Endothelial cell of umbilical vein (primary cell): ENCODE data around the gene MCF2L. TPM values are rescaled to one million over a fixed set of nuclear protein-coding genes. Genes with fewer than 3 reads are reported as not detected.

Experiments
- BruUV-seq: library from RNA; stranded (reverse); fragments of 400-500 nt; replicated peaks from 2 replicates; lab custom pipeline; 2021; lab: Mats Ljungman, UMichigan
- CTCF ChIA-PET: fragments of 300-600, 350-600 bp; sonication (Branson Sonifier 250); formaldehyde crosslinking; loops from one replicate; lab custom pipeline; 2021; ENCODE audit warnings: antibody characterized with exemption, inconsistent platforms; lab: Charles Lee
- POLR2A ChIA-PET: fragments of 300-600, 350-600 bp; sonication (Branson Sonifier 250); formaldehyde crosslinking; loops from one replicate; lab custom pipeline; 2021; ENCODE audit warnings: antibody characterized with exemption, inconsistent platforms; lab: Charles Lee
- DNase-seq: peaks from one replicate; pipeline ENCODE4 v3.0.0-alpha.2; 2011; ENCODE audit warnings: low read depth, low spot score
- FAIRE-seq: peaks from 2 replicates; lab custom pipeline; 2011; peaks lifted over from hg19 to GRCh38; lab: Jason Lieb, UNC
- H2AFZ ChIP-seq: 2 replicates; pipeline ENCODE4 v1.6.0; 2012; ENCODE audit warnings: low read depth, low read length, control low read depth, inconsistent platforms
- H3K27ac ChIP-seq: 2 replicates; pipeline ENCODE4 v1.5.1; 2011; ENCODE audit warnings: low read depth, mild to moderate bottlenecking, control low read depth, low read length, moderate library complexity; ENCODE audit not compliant: insufficient read depth
- H3K27me3 ChIP-seq, 2 experiments: 2 replicates each; pipeline versions ENCODE4 v1.6.0 to v1.6.1; 2011; ENCODE audit warnings: low read length in 2 of 2, mixed read lengths in 1 of 2; ENCODE audit not compliant: control insufficient read depth in 2 of 2, insufficient read depth in 2 of 2
- H3K36me3 ChIP-seq, 2 experiments: 2 replicates in 1 of 2; 3 replicates in 1 of 2; pipeline ENCODE4 v1.5.1; 2011; ENCODE audit warnings: low read length in 2 of 2, mild to moderate bottlenecking in 1 of 2, moderate library complexity in 1 of 2; ENCODE audit not compliant: control insufficient read depth in 2 of 2, insufficient read depth in 2 of 2; ENCODE audit errors: extremely low read depth in 1 of 2
- H3K4me1 ChIP-seq: 3 replicates; pipeline ENCODE4 v1.5.1; 2011; ENCODE audit warnings: mild to moderate bottlenecking, low read length; ENCODE audit not compliant: control insufficient read depth, insufficient read depth; ENCODE audit errors: extremely low read depth
- H3K4me2 ChIP-seq: 2 replicates; pipeline ENCODE4 v1.6.1; 2011; ENCODE audit warnings: low read length, control low read depth, mixed read lengths; ENCODE audit not compliant: insufficient read depth
- H3K4me3 ChIP-seq, 3 experiments: fragments of 200-600 bp in 1 of 3; sonication (generic), shearing (Covaris generic) in 1 of 3; replicated peaks in 1 of 3; 2 replicates each; pipeline ENCODE4 v1.5.1; 2011 to 2016; ENCODE audit warnings: control low read depth in 3 of 3, low read length in 3 of 3, mild to moderate bottlenecking in 2 of 3, inconsistent platforms in 1 of 3, low read depth in 1 of 3, moderate library complexity in 1 of 3; ENCODE audit not compliant: insufficient read depth in 1 of 3
- H3K79me2 ChIP-seq: 2 replicates; pipeline ENCODE4 v1.6.0; 2012; ENCODE audit warnings: low read length, inconsistent platforms; ENCODE audit not compliant: control insufficient read depth, insufficient read depth
- H3K9ac ChIP-seq: replicated peaks from 2 replicates; pipeline ENCODE3; 2011; ENCODE audit warnings: low read length, control low read depth; ENCODE audit not compliant: insufficient read depth; ENCODE audit errors: extremely low read depth
- H3K9me1 ChIP-seq: replicated peaks from 3 replicates; pipeline ENCODE4 v1.6.0; 2011; ENCODE audit warnings: mild to moderate bottlenecking, low read length; ENCODE audit not compliant: control insufficient read depth, insufficient read depth; ENCODE audit errors: extremely low read depth
- H3K9me3 ChIP-seq: replicated peaks from 2 replicates; pipeline ENCODE4 v1.5.1; 2012; ENCODE audit warnings: low read length, inconsistent platforms; ENCODE audit not compliant: control insufficient read depth, insufficient read depth
- H4K20me1 ChIP-seq: replicated peaks from 2 replicates; pipeline ENCODE3; 2011; ENCODE audit warnings: mild to moderate bottlenecking, low read length; ENCODE audit not compliant: control insufficient read depth, insufficient read depth; ENCODE audit errors: extremely low read depth
- EZH2 ChIP-seq: IDR thresholded peaks from 2 replicates; pipeline ENCODE4 v1.6.1; 2012; ENCODE audit warnings: borderline replicate concordance, low read depth, mild to moderate bottlenecking, moderate library complexity, low read length, inconsistent platforms; ENCODE audit not compliant: severe bottlenecking
- FOS ChIP-seq: IDR thresholded peaks from 2 replicates; pipeline ENCODE4 v1.6.1; 2011; ENCODE audit warnings: mild to moderate bottlenecking, low read length, moderate library complexity, borderline replicate concordance; ENCODE audit not compliant: insufficient read depth
- GATA2 ChIP-seq: IDR thresholded peaks from 2 replicates; pipeline ENCODE4 v1.7.0; 2011; ENCODE audit warnings: low read depth, mild to moderate bottlenecking, moderate library complexity, mixed read lengths, low read length; ENCODE audit not compliant: insufficient read length, insufficient read depth
- JUN ChIP-seq: IDR thresholded peaks from 2 replicates; pipeline ENCODE4 v1.6.1; 2011; ENCODE audit warnings: borderline replicate concordance, low read depth; ENCODE audit not compliant: insufficient read length, insufficient read depth
- MYC ChIP-seq: IDR thresholded peaks from one replicate; pipeline ENCODE4 v1.6.1; 2011; ENCODE audit warnings: mild to moderate bottlenecking, low read depth, low read length
- POLR2A ChIP-seq: IDR thresholded peaks from 2 replicates; pipeline ENCODE4 v1.6.1; 2012; ENCODE audit warnings: low read depth, mild to moderate bottlenecking, control low read depth, low read length
- POLR2AphosphoS5 ChIP-seq: IDR thresholded peaks from 2 replicates; pipeline ENCODE4 v1.6.1; 2012; ENCODE audit warnings: low read depth, mild to moderate bottlenecking, control low read depth, low read length, moderate library complexity; ENCODE audit not compliant: insufficient read depth
- dilution Hi-C: fragments of 300-500 bp; cut with MboI; formaldehyde crosslinking; loops from one replicate; pipeline ENCODE4 v1.15.0; 2019; ENCODE audit warnings: low sequenced_read_pairs; ENCODE audit not compliant: extremely low pct_ligation_motif_present
- intact Hi-C: fragments of 100-400 bp; cut with micrococcal nuclease; formaldehyde crosslinking; loops from one replicate; pipeline ENCODE4 v1.10.0; 2022
- polyA plus RNA-seq, 4 experiments: library from polyadenylated mRNA; depleted of rRNA in 3 of 4; stranded (reverse) in 3 of 4; unstranded in 1 of 4; fragments of >200 nt; gene quantifications; 2 replicates each; pipeline versions ENCODE4 v1.2.1 to v1.2.3, GENCODE V29; 2011 to 2012; ENCODE audit warnings: missing spikeins in 1 of 4
- total RNA-seq: library from RNA; stranded (reverse); gene quantifications from 2 replicates; pipeline ENCODE4 v1.2.3, GENCODE V29; 2021
- TF ChIP-seq, protein P1 (sequence below), 2 donors: IDR thresholded peaks; 1 replicate in 1 of 2; 2 replicates in 1 of 2; pipeline ENCODE4 v1.5.1; 2011; ENCODE audit warnings: low read length in 2 of 2, mild to moderate bottlenecking in 2 of 2, moderate library complexity in 2 of 2, control low read depth in 1 of 2, inconsistent platforms in 1 of 2, low read depth in 1 of 2; ENCODE audit not compliant: insufficient read depth in 1 of 2; ENCODE audit errors: extremely low read depth in 1 of 2
- TF ChIP-seq, protein P2 (sequence below): IDR thresholded peaks from 2 replicates; pipeline ENCODE4 v1.6.1; 2011; ENCODE audit not compliant: insufficient read depth, insufficient read length

MCF2L gene
- total and polyA plus RNA-seq, 2 donors (not counting 3 experiments of a cell fraction or from before 2014, with no cell fraction given) = 0.33 to 0.58 TPM

GRCh38 chr13:112928020-112928971 lies 40.7 kb upstream of the MCF2L start:
- Histone ChIP-seq H3K9me1 (no peaks in the 10 kb centered on the region), H3K9ac (no peak overlapping the region), H3K4me3 (no peak overlapping the region), H3K27me3 (peaks cover 31 to 39% of the 10 kb centered on the region in 2 experiments), H3K36me3 (no peaks in the 10 kb centered on the region), H3K4me1 (peaks cover 7% of the 10 kb centered on the region), H3K4me2 (no peak overlapping the region), H3K9me3 (no peaks in the 10 kb centered on the region), H3K79me2 (no peaks in the 10 kb centered on the region), H2AFZ (no peak overlapping the region), H4K20me1 (no peaks in the 10 kb centered on the region), H3K27ac (no peak overlapping the region)
- FAIRE-seq (no peak), DNase-seq (no peak)
- no TSS peak for BruUV-seq
- intact Hi-C loops = no loop called here
- POLR2A ChIA-PET = no interaction called here
- TF ChIP-seq MYC (no peak), EZH2 (no peak), POLR2AphosphoS5 (no peak), POLR2A (no peak), JUN (no peak), GATA2 (no peak), FOS (no peak)
- TF ChIP-seq, protein P1, sequence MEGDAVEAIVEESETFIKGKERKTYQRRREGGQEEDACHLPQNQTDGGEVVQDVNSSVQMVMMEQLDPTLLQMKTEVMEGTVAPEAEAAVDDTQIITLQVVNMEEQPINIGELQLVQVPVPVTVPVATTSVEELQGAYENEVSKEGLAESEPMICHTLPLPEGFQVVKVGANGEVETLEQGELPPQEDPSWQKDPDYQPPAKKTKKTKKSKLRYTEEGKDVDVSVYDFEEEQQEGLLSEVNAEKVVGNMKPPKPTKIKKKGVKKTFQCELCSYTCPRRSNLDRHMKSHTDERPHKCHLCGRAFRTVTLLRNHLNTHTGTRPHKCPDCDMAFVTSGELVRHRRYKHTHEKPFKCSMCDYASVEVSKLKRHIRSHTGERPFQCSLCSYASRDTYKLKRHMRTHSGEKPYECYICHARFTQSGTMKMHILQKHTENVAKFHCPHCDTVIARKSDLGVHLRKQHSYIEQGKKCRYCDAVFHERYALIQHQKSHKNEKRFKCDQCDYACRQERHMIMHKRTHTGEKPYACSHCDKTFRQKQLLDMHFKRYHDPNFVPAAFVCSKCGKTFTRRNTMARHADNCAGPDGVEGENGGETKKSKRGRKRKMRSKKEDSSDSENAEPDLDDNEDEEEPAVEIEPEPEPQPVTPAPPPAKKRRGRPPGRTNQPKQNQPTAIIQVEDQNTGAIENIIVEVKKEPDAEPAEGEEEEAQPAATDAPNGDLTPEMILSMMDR (IDR thresholded peaks at IDR 0.05; ENCODE audit: extremely low read depth in 1 of 2, insufficient read depth in 1 of 2, low read depth in 1 of 2, low read length in 2 of 2) = no peak
- TF ChIP-seq, protein P2, sequence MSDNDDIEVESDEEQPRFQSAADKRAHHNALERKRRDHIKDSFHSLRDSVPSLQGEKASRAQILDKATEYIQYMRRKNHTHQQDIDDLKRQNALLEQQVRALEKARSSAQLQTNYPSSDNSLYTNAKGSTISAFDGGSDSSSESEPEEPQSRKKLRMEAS = no peak
- CTCF ChIA-PET = interaction anchor here (1.1 kb wide), 1 partner anchor 14 kb away, joined by 3 read pairs; no protein-coding TSS in a partner anchor
- dilution Hi-C loops = no loop called here
